Measurements from ENCODE around the gene FBP2.
A peak's percentile ranks its signal among the peaks of the same experiment; 100 is the strongest.
"Not testable (repeated sequence)": the region's sequence is repeated elsewhere in the genome, so short reads cannot be mapped to it uniquely, and the experiment has no call there.

FBP2 gene

GRCh38 chr9:94560237-94560636, 33.4 kb downstream of the FBP2 start:
- Mint-ChIP-seq H3K27me3 (peaks cover 21% of the 10 kb centered on the region), H3K9me3 (peaks cover 4% of the 10 kb centered on the region), H3K27ac (no peak overlapping the region), H3K4me3 (no peak overlapping the region), H3K36me3 (ENCODE audit: low read depth) (no peaks in the 10 kb centered on the region), H3K4me1 (ENCODE audit: low read depth) (no peaks in the 10 kb centered on the region)
- DNase-seq, result no peak

DNA sequence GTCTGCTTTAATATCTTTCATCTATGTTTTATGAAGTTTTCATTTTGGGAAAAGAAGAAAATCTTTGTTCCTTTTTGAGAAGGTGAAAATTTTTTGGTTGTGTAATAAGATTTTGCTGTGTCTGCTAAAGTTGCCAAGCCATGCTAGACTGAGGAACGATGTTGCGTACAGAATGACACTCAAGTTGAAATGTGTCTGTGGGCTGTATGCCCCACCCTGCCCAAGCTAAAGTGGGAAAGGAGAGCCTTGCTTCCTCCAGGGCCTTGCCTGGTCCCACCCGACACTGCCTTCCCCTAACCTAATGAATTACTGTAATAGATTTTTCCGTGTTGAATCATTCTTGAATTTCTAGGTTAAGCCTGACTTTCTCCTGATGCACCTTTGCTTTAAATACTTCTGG, 36.2 kb downstream of the FBP2 start:
- H3K36me3 Mint-ChIP-seq (ENCODE audit: low read depth), result no peaks in the 10 kb centered on the region
- DNase-seq, result no peak
- H3K4me1 Mint-ChIP-seq (ENCODE audit: low read depth), result no peaks in the 10 kb centered on the region
- no peak overlapping the region for H3K4me3 Mint-ChIP-seq
- H3K9me3 Mint-ChIP-seq, result no peaks in the 10 kb centered on the region
- H3K27ac Mint-ChIP-seq, result no peak overlapping the region
- H3K27me3 Mint-ChIP-seq, result peaks cover 10% of the 10 kb centered on the region

GRCh38 chr9:94554439-94555331, 38.9 kb downstream of the FBP2 start, which contains the start of gene PCAT7:
TSS of gene PCAT7 (plus strand) at chr9:94555083.
- Mint-ChIP-seq H3K27ac (no peak within 1 kb of the TSS), H3K4me1 (ENCODE audit: low read depth) (no peaks in the 10 kb centered on the region), H3K9me3 (no peaks in the 10 kb centered on the region), H3K4me3 (no peak within 1 kb of the TSS), H3K36me3 (ENCODE audit: low read depth) (no peaks in the 10 kb centered on the region), H3K27me3 (peaks cover 10% of the 10 kb centered on the region)
- DNase-seq, result peak; percentile 39

DNA sequence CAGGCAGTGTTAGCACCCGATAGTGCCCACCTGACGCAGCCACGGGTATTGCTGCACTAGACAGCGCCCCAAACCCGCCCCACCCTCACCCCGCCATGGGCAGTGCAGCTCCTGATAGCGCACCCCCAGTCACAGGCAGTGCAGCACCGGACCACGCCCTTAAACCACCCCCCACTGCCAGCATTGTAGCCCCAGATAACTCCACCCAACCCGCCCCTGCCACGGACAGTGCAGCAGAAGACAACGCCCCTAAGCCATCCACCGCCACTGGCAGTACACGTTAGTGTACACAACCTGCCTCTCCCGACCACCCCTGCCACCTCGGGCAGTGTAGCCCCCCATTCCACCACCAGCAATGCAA, 39.6 kb downstream of the FBP2 start:
- H3K27me3 Mint-ChIP-seq, result peaks cover 15% of the 10 kb centered on the region
- H3K9me3 Mint-ChIP-seq, result no peaks in the 10 kb centered on the region
- H3K36me3 Mint-ChIP-seq (ENCODE audit: low read depth), result no peaks in the 10 kb centered on the region
- DNase-seq, result no peak
- no peaks in the 10 kb centered on the region for H3K4me1 Mint-ChIP-seq (ENCODE audit: low read depth)
- H3K4me3 Mint-ChIP-seq, result no peak overlapping the region
- no peak overlapping the region for H3K27ac Mint-ChIP-seq

- Mint-ChIP-seq H3K27me3 (peaks cover 19% of the 10 kb centered on the region), H3K9me3 (no peaks in the 10 kb centered on the region), H3K4me3 (no peak overlapping the region), H3K4me1 (ENCODE audit: low read depth) (no peaks in the 10 kb centered on the region), H3K27ac (no peak overlapping the region), H3K36me3 (ENCODE audit: low read depth) (no peaks in the 10 kb centered on the region)
- DNase-seq, result no peak
Observed at GRCh38 chr9:94553029-94553938, 40.3 kb downstream of the FBP2 start.

GRCh38 chr9:94545940-94546339, 47.7 kb downstream of the FBP2 start:
- Mint-ChIP-seq H3K4me3 (no peak overlapping the region), H3K4me1 (ENCODE audit: low read depth) (no peaks in the 10 kb centered on the region), H3K27me3 (peaks cover 20% of the 10 kb centered on the region), H3K27ac (no peak overlapping the region), H3K9me3 (no peaks in the 10 kb centered on the region), H3K36me3 (ENCODE audit: low read depth) (no peaks in the 10 kb centered on the region)
- no peak for DNase-seq

DNA sequence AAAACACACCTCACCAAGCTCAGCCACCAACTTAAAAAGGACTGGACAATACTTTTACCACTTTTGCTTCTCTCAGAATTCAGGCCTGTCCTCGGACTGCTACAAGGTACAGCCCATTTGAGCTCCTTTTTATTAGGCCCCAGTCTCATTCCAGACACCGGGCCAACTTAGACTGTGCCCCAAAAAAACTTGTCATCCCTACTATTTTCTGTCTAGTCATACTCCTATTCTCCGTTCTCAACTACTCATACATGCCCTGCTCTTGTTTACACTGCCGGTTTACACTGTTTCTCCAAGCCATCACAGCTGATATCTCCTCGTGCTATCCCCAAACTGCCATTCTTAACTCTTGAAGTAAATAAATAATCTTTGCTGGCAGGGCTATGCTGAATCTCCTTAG, 49.3 kb downstream of the FBP2 start:
- H3K4me1 Mint-ChIP-seq (ENCODE audit: low read depth); H3K36me3 Mint-ChIP-seq (ENCODE audit: low read depth); H3K4me3 Mint-ChIP-seq; H3K9me3 Mint-ChIP-seq; DNase-seq; H3K27ac Mint-ChIP-seq: not testable (repeated sequence)
- peaks cover 15% of the 10 kb centered on the region for H3K27me3 Mint-ChIP-seq

- no peaks in the 10 kb centered on the region for H3K36me3 Mint-ChIP-seq (ENCODE audit: low read depth)
- no peak overlapping the region for H3K4me3 Mint-ChIP-seq
- no peaks in the 10 kb centered on the region for H3K4me1 Mint-ChIP-seq (ENCODE audit: low read depth)
- no peak overlapping the region for H3K27ac Mint-ChIP-seq
- no peak for DNase-seq
- H3K27me3 Mint-ChIP-seq, result peaks cover 10% of the 10 kb centered on the region
- no peaks in the 10 kb centered on the region for H3K9me3 Mint-ChIP-seq
Observed at GRCh38 chr9:94538908-94539307, 54.7 kb downstream of the FBP2 start.

GRCh38 chr9:94534901-94535300, 58.7 kb downstream of the FBP2 start:
- no peak for DNase-seq
- Mint-ChIP-seq H3K4me3 (no peak overlapping the region), H3K27me3 (peaks cover 26% of the 10 kb centered on the region), H3K27ac (no peak overlapping the region), H3K36me3 (ENCODE audit: low read depth) (no peaks in the 10 kb centered on the region), H3K4me1 (ENCODE audit: low read depth) (no peaks in the 10 kb centered on the region), H3K9me3 (no peaks in the 10 kb centered on the region)

GRCh38 chr9:94533601-94534000, 60.0 kb downstream of the FBP2 start:
- H3K4me1 Mint-ChIP-seq (ENCODE audit: low read depth), result no peaks in the 10 kb centered on the region
- H3K27ac Mint-ChIP-seq, result no peak overlapping the region
- no peak overlapping the region for H3K4me3 Mint-ChIP-seq
- no peak for DNase-seq
- peaks cover 26% of the 10 kb centered on the region for H3K27me3 Mint-ChIP-seq
- no peaks in the 10 kb centered on the region for H3K36me3 Mint-ChIP-seq (ENCODE audit: low read depth)
- H3K9me3 Mint-ChIP-seq, result no peaks in the 10 kb centered on the region

DNA sequence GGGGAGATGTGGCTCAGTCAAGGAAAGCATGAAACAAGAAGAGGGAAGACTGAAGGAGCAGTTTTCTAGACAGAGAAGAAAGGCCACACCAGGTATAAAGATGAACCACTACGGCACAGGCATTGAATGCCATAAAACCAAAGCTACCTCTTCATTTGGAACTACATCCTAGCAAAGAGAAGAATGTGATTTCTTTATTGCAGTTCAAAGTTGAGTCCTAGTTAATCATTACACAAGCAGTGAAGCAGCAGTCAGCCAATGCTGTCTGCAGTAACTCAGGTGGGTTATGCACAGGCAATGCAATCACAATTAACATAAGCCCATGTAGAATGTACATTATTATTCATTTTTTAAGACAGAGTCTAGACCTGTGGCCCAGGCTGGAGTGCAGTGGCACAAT, 60.5 kb downstream of the FBP2 start:
- no peak for DNase-seq
- no peaks in the 10 kb centered on the region for H3K9me3 Mint-ChIP-seq
- no peaks in the 10 kb centered on the region for H3K36me3 Mint-ChIP-seq (ENCODE audit: low read depth)
- H3K4me3 Mint-ChIP-seq, result no peak overlapping the region
- no peaks in the 10 kb centered on the region for H3K4me1 Mint-ChIP-seq (ENCODE audit: low read depth)
- no peak overlapping the region for H3K27ac Mint-ChIP-seq
- H3K27me3 Mint-ChIP-seq, result peaks cover 26% of the 10 kb centered on the region

- no peak overlapping the region for H3K27ac Mint-ChIP-seq
- no peak overlapping the region for H3K4me3 Mint-ChIP-seq
- peaks cover 34% of the 10 kb centered on the region for H3K27me3 Mint-ChIP-seq
- no peaks in the 10 kb centered on the region for H3K4me1 Mint-ChIP-seq (ENCODE audit: low read depth)
- DNase-seq, result no peak
- H3K9me3 Mint-ChIP-seq, result no peaks in the 10 kb centered on the region
- no peaks in the 10 kb centered on the region for H3K36me3 Mint-ChIP-seq (ENCODE audit: low read depth)
Observed at GRCh38 chr9:94528886-94529285, 64.7 kb downstream of the FBP2 start.

DNA sequence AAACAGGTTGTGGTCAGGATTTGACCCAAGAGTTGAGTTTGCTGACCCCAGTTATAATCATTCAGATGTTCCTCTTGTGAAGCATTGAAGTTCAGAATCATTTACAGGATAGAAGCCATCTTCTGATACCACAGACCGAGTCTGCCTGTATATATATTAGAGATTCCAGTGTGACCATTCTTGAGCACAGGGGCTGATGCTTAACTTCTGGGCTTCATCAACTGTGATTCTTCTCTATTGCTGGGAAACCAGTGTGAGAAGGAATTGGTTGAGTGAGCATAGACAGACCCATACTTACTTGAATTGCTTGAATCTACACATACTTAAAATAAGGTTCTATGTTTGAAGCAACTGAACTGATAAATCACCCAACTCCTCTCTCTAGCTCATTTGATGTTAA, 66.7 kb downstream of the FBP2 start:
- no peak overlapping the region for H3K4me3 Mint-ChIP-seq
- DNase-seq, result no peak
- peaks cover 30% of the 10 kb centered on the region for H3K27me3 Mint-ChIP-seq
- no peak overlapping the region for H3K27ac Mint-ChIP-seq
- H3K36me3 Mint-ChIP-seq (ENCODE audit: low read depth), result no peaks in the 10 kb centered on the region
- no peaks in the 10 kb centered on the region for H3K9me3 Mint-ChIP-seq
- H3K4me1 Mint-ChIP-seq (ENCODE audit: low read depth), result no peaks in the 10 kb centered on the region

DNA sequence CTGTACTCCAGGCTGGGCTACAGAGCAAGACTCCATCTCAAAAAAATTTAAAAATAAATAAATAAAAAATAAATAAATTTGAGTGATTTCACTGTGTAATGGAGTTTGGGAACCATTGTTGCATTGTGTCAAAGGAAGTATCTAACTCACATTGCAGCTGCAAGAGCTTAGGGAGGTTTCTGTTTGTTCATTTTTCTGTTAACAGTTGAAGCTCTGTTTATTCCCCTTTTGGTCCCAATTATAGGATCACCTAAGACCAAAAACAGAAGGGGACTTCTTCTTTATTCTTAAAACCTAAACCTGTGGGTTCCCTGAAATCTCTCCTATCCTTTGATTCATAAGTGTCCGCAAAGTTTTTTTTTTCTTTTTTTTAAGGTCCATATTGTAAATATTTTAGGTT, 67.4 kb downstream of the FBP2 start:
- peaks cover 24% of the 10 kb centered on the region for H3K27me3 Mint-ChIP-seq
- H3K4me1 Mint-ChIP-seq (ENCODE audit: low read depth), result no peaks in the 10 kb centered on the region
- no peak overlapping the region for H3K4me3 Mint-ChIP-seq
- no peak for DNase-seq
- H3K27ac Mint-ChIP-seq, result no peak overlapping the region
- H3K36me3 Mint-ChIP-seq (ENCODE audit: low read depth), result no peaks in the 10 kb centered on the region
- H3K9me3 Mint-ChIP-seq, result no peaks in the 10 kb centered on the region

Data from activated T-cell treated with anti-CD3 and anti-CD28 coated beads, Interleukin-2, amount 50 U/mL, for 24 hours (primary cell).